ENCODE results near the gene CNTNAP2.

CNTNAP2 gene

GRCh38 chr7:146788008-146788407 is 671.4 kb downstream of the CNTNAP2 start:
- FAIRE-seq, result no peak

GRCh38 chr7:146791344-146792285 is 675.0 kb downstream of the CNTNAP2 start:
- FAIRE-seq, result no peak

- FAIRE-seq, result no peak
Observed at GRCh38 chr7:146804620-146805019, 688.0 kb downstream of the CNTNAP2 start.

DNA sequence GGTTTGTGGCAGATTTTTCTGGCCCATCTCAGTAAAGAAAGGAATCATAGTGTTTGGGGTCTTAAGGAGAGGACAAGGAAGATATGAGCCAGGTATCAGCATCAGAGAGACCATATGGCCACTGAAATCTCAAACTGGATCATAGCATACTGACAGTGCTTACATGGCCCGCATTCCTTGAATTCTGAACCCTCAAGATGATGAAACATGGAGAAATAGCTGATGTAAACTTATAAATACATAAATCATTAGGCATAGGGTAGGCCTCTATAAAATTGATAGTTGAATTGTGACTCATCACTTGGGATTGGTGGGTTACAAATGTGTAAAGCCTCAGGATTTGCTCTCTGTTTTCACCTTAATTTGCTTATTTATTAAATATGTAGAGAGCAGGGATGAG is 688.5 kb downstream of the CNTNAP2 start:
- FAIRE-seq, result no peak

GRCh38 chr7:146826329-146826728 is 709.7 kb downstream of the CNTNAP2 start:
- no peak for FAIRE-seq

DNA sequence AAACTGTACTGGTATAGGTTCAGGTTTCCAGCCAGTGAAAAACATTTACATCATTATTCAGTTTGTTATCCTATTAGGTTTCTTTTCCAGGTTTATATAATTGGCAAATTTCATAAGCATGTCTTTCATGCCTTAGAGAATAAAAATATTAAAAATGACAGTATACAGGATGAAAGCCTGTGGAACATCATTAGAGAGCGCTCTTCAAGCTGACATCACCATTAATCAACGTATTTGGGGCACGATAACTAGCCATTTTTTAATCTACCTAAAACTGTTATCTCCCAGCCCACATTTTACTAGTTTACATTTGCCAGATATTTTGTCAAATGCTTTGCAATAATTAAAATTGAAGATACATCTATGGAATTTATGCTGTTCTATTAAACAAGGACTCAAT is 714.1 kb downstream of the CNTNAP2 start:
- no peak for FAIRE-seq

- FAIRE-seq, result no peak
Observed at GRCh38 chr7:146831875-146832274, 715.3 kb downstream of the CNTNAP2 start.

DNA sequence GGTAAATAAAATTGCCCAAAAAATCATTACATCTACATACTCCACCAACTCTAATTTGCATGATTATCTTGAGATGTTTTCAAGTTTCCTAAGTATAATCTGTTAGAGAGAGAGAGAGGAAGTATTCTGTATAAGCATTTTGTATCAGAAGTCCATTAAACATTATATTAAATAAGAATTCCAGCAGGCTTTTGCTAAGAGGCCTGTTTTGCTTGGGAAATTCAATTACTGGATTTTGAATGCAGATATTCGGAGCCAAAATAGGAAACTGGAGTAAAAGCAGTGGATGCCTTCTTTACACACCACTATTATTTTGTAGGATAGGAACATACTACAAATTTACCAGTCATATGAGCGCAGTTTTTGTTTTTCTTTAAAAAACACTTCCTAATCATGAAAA is 727.8 kb downstream of the CNTNAP2 start:
- FAIRE-seq, result no peak

DNA sequence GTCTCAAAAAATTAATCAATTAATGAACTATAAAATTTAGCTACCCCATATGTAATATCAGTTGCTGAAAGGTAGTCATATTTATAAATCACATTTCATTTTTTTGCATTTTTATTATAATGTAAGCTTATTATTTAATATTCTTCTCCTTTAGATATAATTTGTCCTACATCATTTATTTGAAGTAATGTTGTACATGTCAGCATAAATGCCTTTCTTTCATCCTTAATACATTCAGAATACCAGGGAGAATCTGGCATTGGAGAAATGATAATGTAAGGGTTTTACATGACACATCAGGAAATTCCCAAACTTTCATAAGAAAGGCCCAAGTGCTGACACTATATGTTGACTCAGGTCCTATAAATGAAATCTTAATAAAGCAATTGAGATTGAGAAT is 742.1 kb downstream of the CNTNAP2 start:
- no peak for FAIRE-seq

DNA sequence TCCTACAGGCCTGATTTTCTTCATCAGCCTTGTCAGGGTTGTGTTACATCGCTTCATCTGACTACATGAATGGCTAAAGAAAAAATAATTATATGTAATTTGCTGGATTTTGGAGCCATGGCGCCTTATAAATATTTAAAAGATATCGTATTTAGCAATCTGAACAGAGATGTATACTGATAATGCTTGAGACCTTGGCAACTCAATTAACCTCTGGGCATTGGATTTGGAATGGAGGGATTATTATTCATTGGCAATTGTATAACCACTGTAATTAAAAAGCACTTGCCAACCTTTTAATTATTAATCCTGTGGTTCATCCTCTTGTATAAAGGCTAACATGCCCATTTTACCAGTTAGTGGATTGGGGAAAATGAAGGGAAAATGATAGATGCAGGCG is 745.1 kb downstream of the CNTNAP2 start:
- FAIRE-seq, result no peak

GRCh38 chr7:146862415-146862814 is 745.8 kb downstream of the CNTNAP2 start:
- no peak for FAIRE-seq

DNA sequence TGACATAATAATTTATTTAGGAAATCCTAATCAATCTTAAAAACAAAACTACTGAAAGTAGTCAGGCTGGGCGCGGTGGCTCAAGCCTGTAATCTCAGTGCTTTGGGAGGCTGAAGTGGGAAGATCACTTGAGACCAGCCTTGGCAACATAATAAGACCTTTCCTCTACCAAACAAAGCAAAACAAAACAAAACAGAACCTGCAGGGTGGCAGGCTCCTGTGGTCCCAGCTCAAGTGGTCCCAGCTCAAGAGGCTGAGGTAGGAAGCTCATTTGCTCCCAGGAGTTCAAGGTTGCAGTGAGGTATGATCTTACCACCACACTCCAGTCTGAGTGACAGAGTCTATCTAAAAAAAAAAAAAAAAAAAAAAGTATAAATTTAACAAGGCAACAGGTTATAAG is 748.0 kb downstream of the CNTNAP2 start:
- FAIRE-seq, result no peak

DNA sequence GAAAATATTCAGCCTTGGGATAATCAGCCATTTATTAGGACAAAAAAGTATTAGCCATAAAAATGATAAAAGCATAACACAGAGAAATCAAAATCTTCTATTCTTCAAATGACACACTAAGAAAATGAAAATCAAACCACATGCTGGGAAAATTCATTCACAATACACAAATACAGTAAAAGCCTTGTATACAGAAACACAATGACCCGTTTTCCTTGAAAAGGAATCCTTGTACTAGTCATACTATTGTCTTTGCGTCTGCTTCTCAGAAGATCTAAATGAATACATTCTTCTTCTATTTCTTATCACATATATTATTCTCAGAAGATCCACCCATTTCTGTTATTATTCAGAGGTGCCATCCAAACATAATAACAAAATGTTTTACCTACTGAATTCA is 749.1 kb downstream of the CNTNAP2 start:
- FAIRE-seq, result no peak

DNA sequence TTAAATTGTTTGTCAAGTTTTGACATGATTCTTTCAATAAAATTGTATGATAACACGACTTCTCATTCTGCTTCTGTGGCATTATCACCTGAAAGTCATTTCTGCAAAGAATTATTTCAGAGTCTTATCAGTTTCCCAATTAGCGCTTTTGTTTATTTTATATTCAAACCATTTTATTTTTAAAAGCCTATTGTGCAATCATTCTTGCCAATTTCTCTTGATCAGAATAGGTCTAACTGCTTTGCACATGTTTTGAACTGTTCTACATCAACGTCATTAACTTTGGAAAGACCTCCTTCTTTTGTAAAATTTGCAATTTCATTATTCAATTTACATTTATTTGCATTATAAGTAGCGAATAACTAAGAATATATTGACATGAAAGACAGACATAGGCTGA is 758.1 kb downstream of the CNTNAP2 start:
- FAIRE-seq, result no peak

DNA sequence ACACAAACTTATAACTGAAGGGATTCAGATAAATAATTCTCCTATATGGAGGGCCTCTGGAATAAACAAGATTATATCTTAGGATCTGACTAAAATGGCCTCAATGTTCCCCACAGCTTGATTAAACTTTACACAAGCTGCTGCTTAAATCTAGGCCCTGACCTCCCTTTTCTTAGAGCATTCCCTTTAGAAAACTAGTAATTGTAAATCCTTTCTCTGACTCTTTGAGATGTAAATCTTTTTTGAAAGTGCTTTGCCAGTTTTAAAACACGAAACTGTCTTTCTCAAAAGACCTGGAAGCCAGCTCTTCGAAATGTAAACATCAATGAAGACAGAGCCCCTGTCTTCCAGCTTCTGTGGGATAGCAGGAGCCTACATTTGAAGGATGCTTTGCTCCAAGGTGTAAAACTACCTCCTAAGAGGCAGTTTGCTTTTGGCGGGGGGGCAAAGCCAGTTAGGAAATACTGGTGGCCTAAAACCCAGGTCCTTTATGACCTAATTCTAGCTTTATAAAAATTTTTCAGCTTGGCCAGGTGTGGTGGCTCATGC is 758.7 kb downstream of the CNTNAP2 start:
- no peak for FAIRE-seq

- FAIRE-seq, result no peak
Observed at GRCh38 chr7:146875981-146876380, 759.4 kb downstream of the CNTNAP2 start.

- no peak for FAIRE-seq
Observed at GRCh38 chr7:146876411-146876810, 759.8 kb downstream of the CNTNAP2 start.

DNA sequence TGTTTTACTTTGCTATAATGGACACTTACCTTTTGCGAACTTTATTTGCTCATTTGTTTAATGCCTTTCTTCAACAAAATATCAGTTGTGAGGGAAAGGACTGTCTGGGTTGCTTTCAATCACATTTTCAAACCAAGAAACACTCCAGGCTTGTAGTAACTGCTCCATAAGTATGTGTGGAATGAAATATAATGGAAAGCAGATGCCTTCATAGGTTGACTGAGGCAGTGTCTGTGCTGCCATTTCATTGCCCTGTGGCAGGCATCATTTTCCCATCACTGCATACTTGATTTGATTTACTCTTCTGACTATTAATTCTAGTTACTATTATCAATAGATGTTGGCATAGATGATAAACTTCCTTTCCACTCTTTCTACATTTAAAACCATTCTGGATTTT is 762.3 kb downstream of the CNTNAP2 start:
- no peak for FAIRE-seq

DNA sequence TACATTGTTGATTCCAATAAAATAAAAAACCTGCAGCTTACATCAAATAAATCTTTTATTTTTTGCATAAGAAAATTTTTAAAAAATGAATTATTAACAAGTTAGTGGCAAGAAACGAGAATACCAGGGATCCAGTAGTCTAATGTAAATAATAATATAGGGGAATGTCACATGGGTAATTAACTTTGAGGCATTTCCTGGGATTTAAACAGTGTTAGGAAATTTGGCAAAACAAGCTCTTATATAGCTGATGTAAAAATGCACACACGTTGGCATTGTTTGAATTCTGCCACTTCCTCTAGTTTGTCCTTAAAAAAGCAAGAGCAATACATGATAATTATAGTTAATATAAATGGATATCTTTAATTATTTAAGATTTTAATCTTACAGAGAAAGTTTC is 768.6 kb downstream of the CNTNAP2 start:
- FAIRE-seq, result no peak

- FAIRE-seq, result no peak
Observed at GRCh38 chr7:146889806-146890555, 773.4 kb downstream of the CNTNAP2 start.

GRCh38 chr7:146892151-146892550 is 775.5 kb downstream of the CNTNAP2 start:
- FAIRE-seq, result no peak

- FAIRE-seq, result no peak
Observed at GRCh38 chr7:146894927-146895326, 778.3 kb downstream of the CNTNAP2 start.

DNA sequence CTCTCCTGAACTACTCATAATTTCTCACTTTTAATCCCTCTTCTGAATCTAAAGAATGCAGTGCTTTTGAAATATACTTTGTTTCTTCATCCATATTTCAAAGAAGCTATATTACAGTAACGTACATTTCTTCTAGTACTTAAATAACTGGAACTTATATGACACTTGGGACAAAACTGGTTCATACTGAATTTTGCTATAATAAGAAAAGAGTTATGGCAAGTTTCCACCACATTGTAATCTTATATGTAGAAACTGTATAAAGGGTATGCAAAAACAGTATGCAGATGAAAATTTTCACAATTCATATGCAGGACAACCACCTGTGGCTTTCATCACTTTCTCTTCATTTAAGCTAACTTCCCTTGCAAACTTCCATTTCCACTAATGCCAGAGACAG is 785.7 kb downstream of the CNTNAP2 start:
- FAIRE-seq, result no peak

- no peak for FAIRE-seq
Observed at GRCh38 chr7:146902728-146903127, 786.1 kb downstream of the CNTNAP2 start.
